ENCODE measurements around the gene ELOB. TPM values are rescaled to one million over a fixed set of nuclear protein-coding genes. Genes with fewer than 3 reads are reported as not detected.

Gene ELOB
- total and polyA plus RNA-seq, 2 of the 8 experiments (the other 6 are each of a cell fraction or from before 2014, with no cell fraction given), result 237 to 1,357 TPM

- no peak for TF ChIP-seq CHD7 (IDR thresholded peaks at IDR 0.05; ENCODE audit: insufficient replicate concordance, low read length)
- peak; percentile 98 for TF ChIP-seq YY1 (IDR thresholded peaks at IDR 0.05; ENCODE audit: low read depth, low read length)
- TF ChIP-seq SRF (IDR thresholded peaks at IDR 0.05; ENCODE audit: low read depth, low read length), result no peak
- no peak for TF ChIP-seq RXRA (IDR thresholded peaks at IDR 0.05; ENCODE audit: insufficient read depth, low read depth, low read length)
- no peak for TF ChIP-seq SIRT6 (IDR thresholded peaks at IDR 0.05; ENCODE audit: low read length)
- TF ChIP-seq SP2 (IDR thresholded peaks at IDR 0.05; ENCODE audit: low read length), result no peak
- TF ChIP-seq SIN3A (conservative IDR thresholded peaks at IDR 0.05 in 1 of 2, IDR thresholded peaks at IDR 0.05 in 1 of 2; ENCODE audit: low read depth in 1 of 2, low read length in 2 of 2), result 0 out of 4 replicates have a peak, but pooled peaks of 1 of the 2 experiments have one; percentile 33
- no peak for TF ChIP-seq HDAC6 (IDR thresholded peaks at IDR 0.05; ENCODE audit: low read depth, low read length)
- TF ChIP-seq RBBP5 (IDR thresholded peaks at IDR 0.05; ENCODE audit: borderline replicate concordance, low read depth, low read length), result no peak
- TF ChIP-seq CREB1 (IDR thresholded peaks at IDR 0.05), result no peak
- TF ChIP-seq RFX5 (IDR thresholded peaks at IDR 0.05; ENCODE audit: borderline replicate concordance, low read depth, low read length), result no peak
Measured at GRCh38 chr16:2777231-2777902, at the start of gene ELOB (continued).
